Upper lobe of left lung (tissue), 4 donors: Measurements from ENCODE around the gene LRRC61.

Source experiments
- CTCF ChIP-seq, 6 experiments: fragments of 450-650 bp in 4 of 6; fragments of 200-600 bp in 2 of 6; sonication (generic) in 2 of 6; IDR thresholded peaks; one replicate each; pipeline ENCODE4 v1.5.1; 2016 to 2019; ENCODE audit warnings: antibody characterized with exemption in 6 of 6
- EP300 ChIP-seq, 4 donors: sonication (generic); formaldehyde crosslinking; IDR thresholded peaks; one replicate each; pipeline ENCODE4 v1.5.1; 2017; ENCODE audit warnings: antibody characterized with exemption in 4 of 4, control low read depth in 2 of 4
- POLR2A ChIP-seq, 4 donors: fragments of 450-650 bp; IDR thresholded peaks; one replicate each; pipeline ENCODE4 v1.5.1; 2016 to 2017; ENCODE audit warnings: antibody characterized with exemption in 4 of 4, mild to moderate bottlenecking in 2 of 4
- POLR2AphosphoS5 ChIP-seq, 2 donors: sonication (generic); formaldehyde crosslinking; IDR thresholded peaks; one replicate each; pipeline ENCODE4 v1.5.1; 2017; ENCODE audit warnings: antibody characterized with exemption in 2 of 2

- TF ChIP-seq CTCF (IDR thresholded peaks at IDR 0.05) (no peak), POLR2AphosphoS5 (IDR thresholded peaks at IDR 0.05) (no peak), EP300 (IDR thresholded peaks at IDR 0.05) (no peak), POLR2A (IDR thresholded peaks at IDR 0.05) (no peak)
Observed at GRCh38 chr7:150321788-150322113, 1.4 kb upstream of the LRRC61 start.
